ENCODE data around the gene LY6G6F. TPM values are rescaled to one million over a fixed set of nuclear protein-coding genes. Genes with fewer than 3 reads are reported as not detected.
A peak's percentile ranks its signal among the peaks of the same experiment; 100 is the strongest.

The LY6G6F gene
- total and polyA plus RNA-seq, 8 donors, result not detected

DNA sequence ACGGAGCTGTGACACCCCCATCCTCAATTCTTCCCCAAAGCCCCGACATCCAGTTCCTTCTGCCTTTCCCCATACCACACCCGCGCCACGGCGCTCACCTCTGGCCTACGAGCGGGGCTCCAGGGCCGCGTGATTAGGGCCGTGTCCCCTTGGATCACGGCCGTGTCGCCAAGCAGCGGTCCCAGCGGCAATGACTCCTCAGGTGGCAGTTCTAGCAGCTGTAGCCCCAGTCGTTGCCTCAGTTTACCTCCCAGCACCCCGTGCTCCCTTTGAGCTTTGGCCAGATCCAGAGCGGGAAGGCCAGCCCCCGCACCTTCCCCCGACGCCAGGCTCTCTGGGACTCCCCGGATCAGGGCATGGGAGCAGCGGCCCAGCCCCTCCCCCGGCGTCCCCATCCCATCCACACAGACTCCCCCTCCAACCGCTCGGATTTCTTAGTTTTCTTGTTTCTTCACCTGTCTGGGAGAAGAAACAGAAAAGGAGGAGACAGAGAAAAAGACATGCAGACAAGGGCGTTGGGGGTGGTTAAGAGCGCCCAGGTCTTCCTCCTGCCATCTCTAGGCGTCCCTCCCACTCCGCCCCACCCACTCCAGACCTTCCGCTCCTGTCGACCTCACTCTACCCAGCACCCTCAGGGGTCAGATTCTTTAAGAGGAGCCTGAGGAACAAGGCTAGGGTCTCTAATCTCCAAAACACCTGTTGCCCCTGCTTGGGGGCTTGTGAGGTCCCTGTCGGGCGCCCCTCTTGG lies 22.3 kb downstream of the LY6G6F start, which contains the start of gene DDAH2:
DDAH2 (minus strand) TSS at position 533 of the 748 bp plus-strand sequence; CDS start at position 395, 138 bp downstream.
- DNase-seq, result no peak
- Histone ChIP-seq H3K36me3 (peaks cover 46 to 69% (median 63%) of the 10 kb centered on the region in 4 donors), H3K4me3 (peak within 1 kb of the TSS; percentile 61 to 91 (median 82)), H3K27ac (peak within 1 kb of the TSS; percentile 93 to 96 (median 95)), H3K9me3 (no peaks in the 10 kb centered on the region), H3K4me1 (peaks cover 30 to 75% (median 48%) of the 10 kb centered on the region in 4 donors), H3K27me3 (no peaks in the 10 kb centered on the region)
- intact Hi-C loops (cut with DNase I; ENCODE audit: low total_unique reads), result no loop called here
- WGBS, 5 donors, result 19 to 24% (median 22%) methylated on average over 31 to 36 of the region's 36 CpGs
- TF ChIP-seq, protein P1, sequence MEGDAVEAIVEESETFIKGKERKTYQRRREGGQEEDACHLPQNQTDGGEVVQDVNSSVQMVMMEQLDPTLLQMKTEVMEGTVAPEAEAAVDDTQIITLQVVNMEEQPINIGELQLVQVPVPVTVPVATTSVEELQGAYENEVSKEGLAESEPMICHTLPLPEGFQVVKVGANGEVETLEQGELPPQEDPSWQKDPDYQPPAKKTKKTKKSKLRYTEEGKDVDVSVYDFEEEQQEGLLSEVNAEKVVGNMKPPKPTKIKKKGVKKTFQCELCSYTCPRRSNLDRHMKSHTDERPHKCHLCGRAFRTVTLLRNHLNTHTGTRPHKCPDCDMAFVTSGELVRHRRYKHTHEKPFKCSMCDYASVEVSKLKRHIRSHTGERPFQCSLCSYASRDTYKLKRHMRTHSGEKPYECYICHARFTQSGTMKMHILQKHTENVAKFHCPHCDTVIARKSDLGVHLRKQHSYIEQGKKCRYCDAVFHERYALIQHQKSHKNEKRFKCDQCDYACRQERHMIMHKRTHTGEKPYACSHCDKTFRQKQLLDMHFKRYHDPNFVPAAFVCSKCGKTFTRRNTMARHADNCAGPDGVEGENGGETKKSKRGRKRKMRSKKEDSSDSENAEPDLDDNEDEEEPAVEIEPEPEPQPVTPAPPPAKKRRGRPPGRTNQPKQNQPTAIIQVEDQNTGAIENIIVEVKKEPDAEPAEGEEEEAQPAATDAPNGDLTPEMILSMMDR (IDR thresholded peaks at IDR 0.05), result peak in 3 of 7 experiments; percentile 29 to 69 (median 51)
- TF ChIP-seq EP300 (IDR thresholded peaks at IDR 0.05), result no peak

DNA sequence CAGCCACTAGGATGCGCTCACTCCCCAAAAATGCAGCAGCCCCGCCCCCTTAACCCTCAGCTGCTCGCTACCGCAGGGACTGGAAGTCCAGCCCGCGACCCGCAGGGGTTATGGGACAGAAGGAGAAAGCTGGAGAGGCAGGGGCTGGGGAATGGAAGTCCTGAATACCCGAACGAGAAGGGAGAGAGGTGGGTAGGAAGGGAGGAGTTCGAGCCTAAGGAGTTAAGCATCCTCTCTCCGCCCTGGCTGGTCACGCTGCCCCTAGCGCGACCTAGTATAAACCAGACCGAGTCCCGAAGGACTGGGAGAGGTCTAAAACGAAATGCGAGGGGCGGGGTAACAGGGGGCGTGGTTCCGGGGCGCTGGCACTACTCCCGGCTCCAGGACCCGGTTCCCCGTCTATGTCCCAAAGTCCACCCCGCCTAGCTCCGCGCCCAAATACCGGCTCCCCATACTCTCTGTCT lies 22.9 kb downstream of the LY6G6F start:
- Histone ChIP-seq H3K9me3 (no peaks in the 10 kb centered on the region), H3K4me1 (peaks cover 36 to 81% (median 54%) of the 10 kb centered on the region in 4 donors), H3K36me3 (peaks cover 46 to 74% (median 68%) of the 10 kb centered on the region in 4 donors), H3K4me3 (peak overlapping the region; percentile 61 to 91 (median 82)), H3K27ac (peak overlapping the region; percentile 93 to 96 (median 95)), H3K27me3 (no peaks in the 10 kb centered on the region)
- DNase-seq, result peak; percentile 92 to 97
- intact Hi-C loops (cut with DNase I; ENCODE audit: low total_unique reads), result no loop called here
- 0 to 1% (median 1%) methylated on average over 21 to 29 of the region's 29 CpGs for WGBS, 5 donors
- TF ChIP-seq POLR2AphosphoS5 (IDR thresholded peaks at IDR 0.05) (peak; percentile 70 to 77 (median 76)), POLR2A (IDR thresholded peaks at IDR 0.05) (no peak), EP300 (IDR thresholded peaks at IDR 0.05) (no peak)
- TF ChIP-seq, protein P1 (IDR thresholded peaks at IDR 0.05), result peak in 3 of 7 experiments; percentile 6 to 72 (median 26)

DNA sequence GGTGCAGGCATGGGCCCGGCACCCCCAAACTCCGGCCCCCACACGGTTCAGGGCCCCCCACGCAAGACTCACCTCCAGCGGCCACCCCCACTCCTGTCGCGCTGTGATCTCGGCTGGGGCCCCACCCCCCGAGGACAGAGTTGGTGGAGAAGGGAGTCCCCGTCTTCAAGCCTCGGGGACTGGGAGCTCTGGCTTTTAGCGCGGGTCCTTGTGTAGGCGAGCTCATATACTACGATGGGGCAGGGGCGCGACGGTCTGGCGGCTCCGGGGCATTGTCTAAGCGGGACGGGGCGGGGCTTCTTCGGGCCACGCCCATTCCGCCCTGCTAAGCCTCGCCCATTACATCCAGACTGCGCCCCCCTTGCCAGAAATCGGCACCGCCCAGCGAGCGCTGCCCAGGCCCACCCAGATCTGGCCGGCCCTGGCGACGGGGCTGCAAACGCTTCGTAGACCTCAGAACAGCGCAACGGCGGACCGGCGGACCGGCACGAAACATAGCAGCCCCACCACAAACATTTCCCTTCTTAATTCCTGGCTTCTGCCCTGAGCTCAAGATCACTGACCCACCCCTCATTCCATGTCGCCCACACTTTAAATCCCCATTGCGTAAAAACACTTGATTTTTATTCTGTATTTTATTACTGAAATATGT lies 23.4 kb downstream of the LY6G6F start:
- DNase-seq, result peak; percentile 83 to 97
- Histone ChIP-seq H3K36me3 (peaks cover 46 to 74% (median 68%) of the 10 kb centered on the region in 4 donors), H3K9me3 (no peaks in the 10 kb centered on the region), H3K27ac (peak overlapping the region; percentile 93 to 96 (median 95)), H3K4me3 (peak overlapping the region; percentile 61 to 91 (median 82)), H3K4me1 (peaks cover 39 to 85% (median 59%) of the 10 kb centered on the region in 4 donors), H3K27me3 (no peaks in the 10 kb centered on the region)
- intact Hi-C loops (cut with DNase I; ENCODE audit: low total_unique reads), result no loop called here
- TF ChIP-seq POLR2A (IDR thresholded peaks at IDR 0.05), result peak in 1 of 4 donors; percentile 6
- TF ChIP-seq POLR2AphosphoS5 (IDR thresholded peaks at IDR 0.05), result peak; percentile 37 to 63 (median 59)
- TF ChIP-seq EP300 (IDR thresholded peaks at IDR 0.05), result no peak
- 1 to 8% (median 1%) methylated on average over 22 to 46 of the region's 46 CpGs for WGBS, 5 donors

DNA sequence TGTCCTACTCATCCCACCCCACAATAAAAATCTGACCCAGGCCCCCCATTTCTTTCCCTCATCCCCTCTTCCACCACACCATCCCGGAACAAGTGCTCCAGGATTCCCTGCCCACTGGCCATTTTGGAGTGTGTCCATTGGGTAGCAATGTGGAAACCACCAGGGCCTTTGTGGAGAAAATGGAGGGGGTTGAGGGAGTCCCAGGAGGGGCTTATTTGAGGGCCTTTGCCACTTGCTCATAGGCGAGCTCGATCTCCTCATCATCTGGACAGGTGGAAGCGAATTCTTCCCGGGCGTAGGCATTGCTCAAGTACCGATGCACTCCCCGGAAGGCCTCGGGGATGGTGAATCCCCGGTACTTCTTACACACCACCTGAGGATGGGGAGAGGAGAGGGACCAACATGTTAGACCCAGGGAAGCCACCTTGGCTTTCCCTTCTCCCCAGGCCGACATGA lies 24.0 kb downstream of the LY6G6F start:
- peaks cover 46 to 71% (median 65%) of the 10 kb centered on the region in 4 donors for H3K36me3 ChIP-seq
- peak overlapping the region; percentile 61 to 91 (median 82) for H3K4me3 ChIP-seq
- intact Hi-C loops (cut with DNase I; ENCODE audit: low total_unique reads), result no loop called here
- H3K27ac ChIP-seq, result peak overlapping the region; percentile 93 to 96 (median 95)
- H3K9me3 ChIP-seq, result no peaks in the 10 kb centered on the region
- no peaks in the 10 kb centered on the region for H3K27me3 ChIP-seq
- WGBS, 5 donors, result 83 to 88% (median 86%) methylated on average over 11 of the region's 11 CpGs
- peak in 1 of 2 donors; percentile 27 for DNase-seq
- no peak for TF ChIP-seq POLR2AphosphoS5 (IDR thresholded peaks at IDR 0.05)
- no peak for TF ChIP-seq EP300 (IDR thresholded peaks at IDR 0.05)
- no peak for TF ChIP-seq POLR2A (IDR thresholded peaks at IDR 0.05)
- TF ChIP-seq, protein P1 (IDR thresholded peaks at IDR 0.05), result no peak
- peaks cover 39 to 85% (median 59%) of the 10 kb centered on the region in 4 donors for H3K4me1 ChIP-seq
